HG02678 (cell line): Measurements from ENCODE around the gene C20orf141.
"Not testable (repeated sequence)": the region's sequence is repeated elsewhere in the genome, so short reads cannot be mapped to it uniquely, and the experiment has no call there.

ENCODE experiments used
- ATAC-seq: cut with Tn5 transposase; IDR thresholded peaks from one replicate; pipeline ENCODE4 v1.9.1; 2021; ENCODE audit warnings: mild to moderate bottlenecking, moderate library complexity; ENCODE audit not compliant: unreplicated experiment

C20orf141 gene

GRCh38 chr20:2820084-2820895 is 5.5 kb downstream of the C20orf141 start:
- no peak for ATAC-seq

GRCh38 chr20:2820896-2821869 is 6.4 kb downstream of the C20orf141 start:
- ATAC-seq, result no peak

GRCh38 chr20:2822073-2822472 is 7.3 kb downstream of the C20orf141 start:
- ATAC-seq, result no peak

GRCh38 chr20:2825761-2826160 is 11.0 kb downstream of the C20orf141 start:
- no peak for ATAC-seq

- ATAC-seq, result no peak
Observed at GRCh38 chr20:2826655-2827054, 11.9 kb downstream of the C20orf141 start.

GRCh38 chr20:2829376-2829775 is 14.6 kb downstream of the C20orf141 start:
- ATAC-seq, result no peak

GRCh38 chr20:2831206-2831605 is 16.4 kb downstream of the C20orf141 start:
- ATAC-seq, result not testable (repeated sequence)

GRCh38 chr20:2833761-2834160 is 19.0 kb downstream of the C20orf141 start:
- ATAC-seq, result no peak

GRCh38 chr20:2834401-2835110 is 19.8 kb downstream of the C20orf141 start:
- no peak for ATAC-seq

GRCh38 chr20:2835331-2835796 is 20.6 kb downstream of the C20orf141 start:
- no peak for ATAC-seq

GRCh38 chr20:2836035-2836434 is 21.2 kb downstream of the C20orf141 start:
- ATAC-seq, result no peak

- ATAC-seq, result no peak
Observed at GRCh38 chr20:2837221-2837960, 22.6 kb downstream of the C20orf141 start.

GRCh38 chr20:2838170-2838797 is 23.5 kb downstream of the C20orf141 start:
- no peak for ATAC-seq

- ATAC-seq, result no peak
Observed at GRCh38 chr20:2838847-2839671, 24.3 kb downstream of the C20orf141 start.

- ATAC-seq, result no peak
Observed at GRCh38 chr20:2839732-2840137, 24.9 kb downstream of the C20orf141 start.

- peak; percentile 97 for ATAC-seq
Observed at GRCh38 chr20:2840138-2840966, 25.6 kb downstream of the C20orf141 start, which contains the start of the genes PCED1A and VPS16. TSS of gene PCED1A (minus strand) at chr20:2840655. CDS start at chr20:2839912, 743 bp downstream. TSS of gene VPS16 (plus strand) at chr20:2840745. CDS start at chr20:2840775, 30 bp downstream.

- peak; percentile 32 for ATAC-seq
Observed at GRCh38 chr20:2840967-2841531, 26.3 kb downstream of the C20orf141 start.
